Lung (tissue), 12 donors: Measurements from ENCODE around the gene FAM3B. TPM values are rescaled to one million over a fixed set of nuclear protein-coding genes. Genes with fewer than 3 reads are reported as not detected.

ENCODE experiments used
- ATAC-seq: fragments of 200-7000 bp; cut with Tn5 transposase; one replicate; pipeline ENCODE4 v1.9.1; 2020; ENCODE audit warnings: moderate number of reproducible peaks; ENCODE audit not compliant: insufficient read depth, low FRiP score
- DNase-seq, 3 donors: peaks; one replicate each; pipeline ENCODE4 v3.0.0-alpha.2; 2013 to 2017
- H3K27ac ChIP-seq, 2 donors: one replicate each; pipeline ENCODE4 v1.5.1; 2013; ENCODE audit warnings: mild to moderate bottlenecking in 2 of 2, moderate library complexity in 2 of 2, control low read depth in 1 of 2, inconsistent platforms in 1 of 2, low read depth in 1 of 2, low read length in 1 of 2
- H3K27me3 ChIP-seq, 3 donors: one replicate each; pipeline ENCODE4 v1.5.1; 2013; ENCODE audit warnings: low read length in 2 of 3; ENCODE audit not compliant: control insufficient read depth in 3 of 3, insufficient read depth in 3 of 3
- H3K36me3 ChIP-seq, 4 donors: one replicate each; pipeline ENCODE4 v1.5.1; 2013; ENCODE audit warnings: low read length in 4 of 4, mild to moderate bottlenecking in 1 of 4, moderate library complexity in 1 of 4; ENCODE audit not compliant: control insufficient read depth in 4 of 4, insufficient read depth in 4 of 4
- H3K4me1 ChIP-seq, 5 donors: one replicate each; pipeline ENCODE4 v1.5.1; 2013; ENCODE audit warnings: low read length in 5 of 5, mild to moderate bottlenecking in 2 of 5, moderate library complexity in 1 of 5; ENCODE audit not compliant: control insufficient read depth in 5 of 5, insufficient read depth in 5 of 5
- H3K4me3 ChIP-seq: one replicate; pipeline ENCODE4 v1.5.1; 2013; ENCODE audit warnings: mild to moderate bottlenecking, control low read depth, moderate library complexity
- H3K9ac ChIP-seq, 2 donors: one replicate each; pipeline ENCODE4 v1.5.1; 2013; ENCODE audit warnings: low read length in 2 of 2, control low read depth in 1 of 2; ENCODE audit not compliant: insufficient read depth in 1 of 2
- H3K9me3 ChIP-seq, 4 donors: one replicate each; pipeline ENCODE4 v1.5.1; 2013; ENCODE audit warnings: low read length in 3 of 4, mild to moderate bottlenecking in 1 of 4, moderate library complexity in 1 of 4; ENCODE audit not compliant: control insufficient read depth in 4 of 4, insufficient read depth in 3 of 4
- CTCF ChIP-seq: IDR thresholded peaks from 2 replicates; pipeline ENCODE4 v1.5.1; 2012; ENCODE audit warnings: mild to moderate bottlenecking; ENCODE audit errors: control extremely low read depth, extremely low read depth
- WGBS, 2 donors: extraction: QIAGEN DNeasy Blood & Tissue Kit; methylation state at CpG; one replicate each; pipeline ENCODE4 v1.1.7; 2013; 5-methylcytosine and 5-hydroxymethylcytosine counted together
- polyA plus RNA-seq, 2 donors: library from polyadenylated mRNA; stranded (reverse); fragments of 200-250 nt; gene quantifications; one replicate each; pipeline ENCODE4 v1.2.1, GENCODE V29; 2013
- total RNA-seq, 2 donors: library from RNA; depleted of rRNA in 1 of 2; stranded (reverse); fragments of >200 nt in 1 of 2; gene quantifications; one replicate each; pipeline ENCODE4 v1.2.1, GENCODE V29; 2014 to 2021
- donor health status: control.
- donor health status: control.
- donor health status: Bipolar disorder and iron deficiency.
- donor health status: healthy.
- donor health status: DM: yes; HTN: yes; CAD: no.

Gene FAM3B
- total and polyA plus RNA-seq, 4 donors: 4.5 to 18.1 (median 9.0) TPM

- Histone ChIP-seq H3K27me3 (no peaks in the 10 kb centered on the region), H3K9ac (no peak overlapping the region), H3K36me3 (peaks cover 0 to 1% (median 0%) of the 10 kb centered on the region in 4 donors), H3K9me3 (no peaks in the 10 kb centered on the region), H3K4me1 (peaks cover 0 to 6% (median 0%) of the 10 kb centered on the region in 5 donors), H3K4me3 (no peak overlapping the region), H3K27ac (no peak overlapping the region)
- ATAC-seq: no peak
- 89 to 96% methylated on average over 7 of the region's 7 CpGs for WGBS, 2 donors
- no peak for DNase-seq
- TF ChIP-seq CTCF: no peak
Measured at GRCh38 chr21:41371685-41372030, 55.1 kb downstream of the FAM3B start.

- peaks cover 0 to 16% (median 0%) of the 10 kb centered on the region in 4 donors for H3K36me3 ChIP-seq
- TF ChIP-seq CTCF: no peak
- no peak for DNase-seq
- H3K9ac ChIP-seq: no peak overlapping the region
- WGBS, 2 donors: 74 to 75% methylated on average over 4 of the region's 4 CpGs
- no peaks in the 10 kb centered on the region for H3K9me3 ChIP-seq
- no peak for ATAC-seq
- H3K4me3 ChIP-seq: no peak overlapping the region
- H3K27me3 ChIP-seq: no peaks in the 10 kb centered on the region
- peaks cover 0 to 6% (median 0%) of the 10 kb centered on the region in 5 donors for H3K4me1 ChIP-seq
- no peak overlapping the region for H3K27ac ChIP-seq
Measured at GRCh38 chr21:41373253-41373652, 56.7 kb downstream of the FAM3B start.

- no peak overlapping the region for H3K27ac ChIP-seq
- H3K4me3 ChIP-seq: no peak overlapping the region
- peaks cover 0 to 6% (median 0%) of the 10 kb centered on the region in 5 donors for H3K4me1 ChIP-seq
- peaks cover 0 to 16% (median 0%) of the 10 kb centered on the region in 4 donors for H3K36me3 ChIP-seq
- no peaks in the 10 kb centered on the region for H3K27me3 ChIP-seq
- DNase-seq: no peak
- ATAC-seq: no peak
- no peaks in the 10 kb centered on the region for H3K9me3 ChIP-seq
- 94 to 96% methylated on average over 8 of the region's 8 CpGs for WGBS, 2 donors
- no peak overlapping the region for H3K9ac ChIP-seq
- no peak for TF ChIP-seq CTCF
Measured at GRCh38 chr21:41373763-41374162, 57.2 kb downstream of the FAM3B start.

- 95 to 97% methylated on average over 14 of the region's 14 CpGs for WGBS, 2 donors
- Histone ChIP-seq H3K36me3 (peaks cover 0 to 16% (median 0%) of the 10 kb centered on the region in 4 donors), H3K27me3 (no peaks in the 10 kb centered on the region), H3K9me3 (no peaks in the 10 kb centered on the region), H3K27ac (no peak overlapping the region), H3K4me3 (no peak overlapping the region), H3K4me1 (peaks cover 0 to 4% (median 0%) of the 10 kb centered on the region in 5 donors), H3K9ac (no peak overlapping the region)
- DNase-seq (no peak), ATAC-seq (no peak)
- no peak for TF ChIP-seq CTCF
Measured at GRCh38 chr21:41374177-41374712, 57.6 kb downstream of the FAM3B start.
